ENCODE measurements around the gene CHSY3. TPM values are rescaled to one million over a fixed set of nuclear protein-coding genes. Genes with fewer than 3 reads are reported as not detected.

CHSY3 gene
- total and polyA plus RNA-seq, 4 donors: 0.40 to 7.7 (median 2.1) TPM

- H3K9me3 ChIP-seq (ENCODE audit: control insufficient read depth in 4 of 4, low read length in 3 of 4): no peaks in the 10 kb centered on the region
- 59% methylated on average over 5 of the region's 5 CpGs for WGBS
- no peak overlapping the region for H3K27ac ChIP-seq (ENCODE audit: low read depth in 1 of 2, low read length in 2 of 2)
Observed at GRCh38 chr5:130155345-130156011, 251.2 kb downstream of the CHSY3 start.

More at GRCh38 chr5:130155345-130156011, 251.2 kb downstream of the CHSY3 start:
- no peak overlapping the region for H3K4me3 ChIP-seq (ENCODE audit: low read depth in 1 of 3, low read length in 3 of 3)
- no peaks in the 10 kb centered on the region for H3K27me3 ChIP-seq (ENCODE audit: control insufficient read depth in 4 of 4, insufficient read depth in 4 of 4, low read length in 3 of 4)
- no peaks in the 10 kb centered on the region for H3K4me1 ChIP-seq (ENCODE audit: control insufficient read depth in 4 of 4, insufficient read depth in 4 of 4, low read length in 3 of 4)
- no peak for DNase-seq (ENCODE audit: low spot score)
- TF ChIP-seq TAF1 (conservative IDR thresholded peaks at IDR 0.05) (no peak), ZBTB33 (IDR thresholded peaks at IDR 0.05) (no peak), RAD21 (IDR thresholded peaks at IDR 0.05) (no peak), RXRA (IDR thresholded peaks at IDR 0.05) (no peak), FOXA1 (IDR thresholded peaks at IDR 0.05) (no peak), HNF4G (IDR thresholded peaks at IDR 0.05) (no peak), YY1 (IDR thresholded peaks at IDR 0.05) (no peak), JUND (IDR thresholded peaks at IDR 0.05) (no peak), CTCF (IDR thresholded peaks at IDR 0.05; ENCODE audit: low read depth, low read length, missing input control) (no peak), REST (IDR thresholded peaks at IDR 0.05) (no peak), EGR1 (IDR thresholded peaks at IDR 0.05; ENCODE audit: low read depth in 2 of 2) (no peak), MAX (IDR thresholded peaks at IDR 0.05) (no peak)
- no peak overlapping the region for H3K9ac ChIP-seq (ENCODE audit: low read depth in 1 of 2, low read length in 2 of 2)
- H3K36me3 ChIP-seq (ENCODE audit: control insufficient read depth in 4 of 4, insufficient read depth in 3 of 4, low read depth in 1 of 4, low read length in 3 of 4): no peaks in the 10 kb centered on the region

Data from liver (tissue), 9 donors.